LNCAP (cell line): ENCODE results near the gene C4orf50.

ENCODE experiments used
- CTCF ChIP-seq: fragments of 450-650 bp; IDR thresholded peaks from 2 replicates; pipeline ENCODE4 v1.5.1; 2017; ENCODE audit warnings: mild to moderate bottlenecking

The C4orf50 gene

DNA sequence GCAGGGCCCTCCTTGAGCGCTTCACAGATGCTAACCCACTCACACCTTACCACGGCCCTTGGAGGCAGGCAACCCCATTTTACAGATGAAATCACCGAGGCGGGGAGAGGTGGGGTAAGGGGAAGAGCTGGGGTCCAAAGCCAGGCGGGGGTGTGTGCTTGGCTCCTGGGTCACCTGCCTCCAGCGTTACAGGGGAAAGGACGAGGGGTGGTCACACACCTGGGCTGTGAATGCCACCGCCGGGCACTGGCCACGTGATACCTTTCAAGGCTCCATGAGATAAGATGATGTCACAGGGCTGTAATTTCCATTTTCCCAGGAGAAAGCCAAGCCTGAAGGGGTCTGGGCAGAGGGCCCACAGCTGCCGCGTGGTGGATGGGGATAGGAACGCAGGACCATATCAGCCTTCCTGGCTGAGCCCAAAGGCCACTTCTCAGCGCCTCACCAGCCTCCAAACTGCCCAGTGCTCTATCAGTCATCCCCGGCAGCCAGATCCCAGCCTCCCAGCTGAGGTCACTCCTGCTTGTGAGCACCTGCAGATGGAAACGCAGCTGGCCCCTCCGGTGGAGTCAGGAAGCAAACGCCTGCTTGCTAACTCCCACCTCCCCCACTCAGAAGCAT lies 62.9 kb downstream of the C4orf50 start:
- no peak for TF ChIP-seq CTCF

- TF ChIP-seq CTCF, result no peak
Measured at GRCh38 chr4:5954056-5954760, 64.0 kb downstream of the C4orf50 start.

- TF ChIP-seq CTCF, result no peak
Measured at GRCh38 chr4:5952975-5953951, 65.0 kb downstream of the C4orf50 start.

DNA sequence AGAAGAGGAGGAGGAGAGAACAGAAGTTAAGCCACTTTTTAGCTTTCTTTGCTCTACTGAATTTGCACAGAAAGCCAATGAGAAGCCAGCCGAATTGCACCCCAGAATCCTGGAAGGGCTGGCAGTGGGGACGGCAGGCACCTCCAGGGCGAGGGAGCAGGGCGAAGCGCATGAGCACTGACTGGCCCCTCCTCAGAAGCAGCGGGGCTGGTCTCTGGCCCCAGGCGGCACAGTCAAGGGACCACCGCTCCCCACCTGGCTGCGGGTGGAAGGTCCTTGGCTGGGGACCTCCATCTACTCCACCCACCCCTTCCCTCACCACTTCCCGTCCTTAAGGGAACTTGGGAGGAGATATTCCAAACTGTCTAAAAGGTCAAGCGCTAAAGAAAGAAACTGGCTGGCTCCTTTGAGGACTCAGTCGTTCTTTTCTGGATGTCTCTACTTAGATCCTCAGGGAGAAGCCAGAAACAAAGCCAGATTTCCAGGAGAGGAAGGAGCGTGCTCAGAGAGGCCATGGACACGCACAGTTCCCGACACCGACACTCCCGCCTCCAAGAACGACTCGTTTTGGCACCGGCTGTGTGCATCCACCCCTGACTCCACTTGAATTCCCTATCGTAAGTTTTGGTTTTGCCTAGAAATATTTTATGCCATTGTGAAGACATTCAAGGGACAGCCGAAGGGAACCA lies 65.8 kb downstream of the C4orf50 start:
- no peak for TF ChIP-seq CTCF

GRCh38 chr4:5945936-5946335 lies 72.3 kb downstream of the C4orf50 start:
- TF ChIP-seq CTCF, result no peak

DNA sequence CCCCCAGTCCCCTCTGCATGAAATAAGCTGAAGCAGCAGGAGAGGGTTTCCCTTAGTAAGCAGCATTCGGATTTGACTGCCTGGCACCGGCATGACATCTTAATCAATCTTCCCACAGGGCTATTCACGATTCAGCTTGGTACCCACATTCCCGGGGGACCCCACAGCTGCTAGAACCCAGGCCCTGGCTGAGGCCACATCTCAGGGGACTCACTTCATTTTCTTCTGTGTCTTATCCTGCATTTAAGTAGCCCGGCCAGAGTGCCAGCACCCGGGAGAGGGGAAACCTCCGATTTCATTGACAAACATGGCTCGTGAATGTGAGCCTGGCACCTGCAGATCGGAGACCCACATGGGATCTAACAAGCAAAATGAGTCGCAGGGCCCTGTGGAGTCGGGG lies 73.1 kb downstream of the C4orf50 start:
- no peak for TF ChIP-seq CTCF

DNA sequence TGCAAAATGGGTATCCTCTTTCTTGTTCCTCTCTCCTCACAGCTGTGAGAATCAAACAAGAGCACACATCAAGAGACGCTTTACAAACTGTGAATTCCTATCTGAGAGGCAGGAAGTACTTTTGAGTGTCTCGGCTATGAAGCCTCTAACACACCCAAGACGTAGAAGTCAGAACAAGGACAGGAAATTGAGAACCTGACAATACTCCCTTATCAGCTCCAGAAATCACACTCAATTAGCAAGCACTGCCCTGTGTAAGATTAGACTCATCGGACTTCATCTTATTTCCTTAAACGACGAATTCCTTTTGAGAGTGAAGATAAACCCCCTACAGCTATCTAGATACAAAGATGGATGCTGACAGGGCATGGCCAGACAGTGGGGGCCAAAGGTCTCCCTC lies 74.7 kb downstream of the C4orf50 start:
- no peak for TF ChIP-seq CTCF
